Kidney tubule cell (primary cell): ENCODE data around the gene PRKN.

ENCODE experiments used
- DNase-seq: peaks from one replicate; pipeline ENCODE4 v3.0.0-alpha.2; 2018; ENCODE audit warnings: low spot score

Gene PRKN

DNA sequence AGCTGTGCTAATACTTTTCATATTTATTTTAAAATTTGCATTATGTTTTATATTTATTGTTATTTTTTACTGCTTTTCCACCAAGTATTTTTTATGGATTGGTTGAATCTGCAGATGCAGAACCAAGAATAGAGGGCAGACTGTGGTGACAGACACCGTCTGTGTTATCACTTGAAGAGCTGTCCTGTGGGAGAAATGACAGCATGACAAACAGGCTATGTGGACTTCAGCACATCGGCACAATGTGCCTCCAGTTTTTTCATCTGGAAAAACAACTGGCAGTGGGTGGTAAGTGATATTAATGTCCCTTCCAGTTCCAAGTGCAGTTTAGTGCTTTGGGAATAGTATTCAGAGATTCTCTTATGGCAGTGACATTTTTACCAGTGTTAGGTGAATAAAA lies 492.9 kb downstream of the PRKN start:
- no peak for DNase-seq

DNA sequence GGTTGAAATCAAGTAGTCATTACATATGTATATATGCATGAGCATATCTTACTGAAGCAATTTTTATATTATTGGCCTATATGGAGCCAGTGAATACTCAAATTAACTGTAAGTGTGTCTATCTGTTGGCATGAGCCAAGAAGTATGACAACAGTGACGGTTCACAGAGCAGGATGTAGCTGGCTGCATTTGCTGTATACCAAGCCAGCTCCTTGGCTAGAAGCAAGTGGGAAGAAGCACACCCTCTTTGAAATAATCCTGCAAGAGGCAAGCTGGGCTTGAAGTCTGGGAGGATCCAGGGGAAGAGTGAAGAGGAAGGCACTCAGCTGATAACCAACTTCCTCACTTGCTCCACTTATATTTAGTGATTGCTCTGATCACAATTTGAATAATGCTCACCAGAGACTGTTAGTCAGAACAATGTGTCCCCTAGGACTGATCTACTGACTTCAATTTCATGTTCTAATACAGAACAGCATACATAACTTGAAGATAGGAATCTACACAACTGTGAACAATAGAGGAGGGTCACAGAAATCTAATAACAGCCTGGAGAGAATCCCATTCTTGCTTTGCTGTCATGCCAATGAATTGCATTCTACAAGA lies 497.3 kb downstream of the PRKN start:
- no peak for DNase-seq

DNA sequence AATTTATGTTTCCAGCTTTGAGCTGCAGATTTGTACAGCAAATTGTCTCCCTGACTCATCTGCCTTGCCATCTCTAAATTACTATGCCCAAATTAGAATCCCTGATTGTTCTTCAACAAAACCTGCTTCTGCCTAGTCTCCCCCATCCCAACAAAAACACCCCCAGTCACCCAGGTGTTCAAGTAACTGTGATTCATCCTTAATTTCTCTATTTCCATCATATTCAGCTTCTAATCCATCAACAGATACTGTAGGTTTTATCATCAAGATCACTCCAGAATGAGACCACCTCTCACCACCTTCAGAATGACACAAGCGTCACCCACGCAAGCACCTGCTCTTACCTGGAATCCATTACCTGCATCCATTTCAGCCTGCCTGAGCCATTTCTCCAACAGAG lies 498.5 kb downstream of the PRKN start:
- DNase-seq, result no peak

GRCh38 chr6:162226803-162227202 lies 500.8 kb downstream of the PRKN start:
- DNase-seq, result no peak

DNA sequence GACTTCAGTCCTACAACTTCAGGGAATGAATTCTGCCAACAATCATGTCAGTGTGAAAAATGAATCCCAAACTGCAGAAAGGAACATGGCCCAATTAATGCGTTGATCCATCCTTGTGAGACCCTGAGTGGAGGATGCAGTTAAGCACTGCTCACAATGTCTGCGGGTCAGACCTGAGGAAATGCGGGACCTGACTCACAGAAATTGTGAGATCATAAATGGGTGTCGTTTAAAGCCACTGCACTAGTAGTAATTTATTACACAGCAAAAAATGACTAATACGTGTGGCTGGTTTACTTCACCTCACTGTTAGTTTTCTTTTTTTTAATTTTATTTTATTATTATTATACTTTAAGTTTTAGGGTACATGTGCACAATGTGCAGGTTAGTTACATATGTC lies 505.0 kb downstream of the PRKN start:
- peak; percentile 52 for DNase-seq

- DNase-seq, result no peak
Measured at GRCh38 chr6:162220876-162221275, 506.7 kb downstream of the PRKN start.

- DNase-seq, result no peak
Measured at GRCh38 chr6:162219266-162219665, 508.3 kb downstream of the PRKN start.

DNA sequence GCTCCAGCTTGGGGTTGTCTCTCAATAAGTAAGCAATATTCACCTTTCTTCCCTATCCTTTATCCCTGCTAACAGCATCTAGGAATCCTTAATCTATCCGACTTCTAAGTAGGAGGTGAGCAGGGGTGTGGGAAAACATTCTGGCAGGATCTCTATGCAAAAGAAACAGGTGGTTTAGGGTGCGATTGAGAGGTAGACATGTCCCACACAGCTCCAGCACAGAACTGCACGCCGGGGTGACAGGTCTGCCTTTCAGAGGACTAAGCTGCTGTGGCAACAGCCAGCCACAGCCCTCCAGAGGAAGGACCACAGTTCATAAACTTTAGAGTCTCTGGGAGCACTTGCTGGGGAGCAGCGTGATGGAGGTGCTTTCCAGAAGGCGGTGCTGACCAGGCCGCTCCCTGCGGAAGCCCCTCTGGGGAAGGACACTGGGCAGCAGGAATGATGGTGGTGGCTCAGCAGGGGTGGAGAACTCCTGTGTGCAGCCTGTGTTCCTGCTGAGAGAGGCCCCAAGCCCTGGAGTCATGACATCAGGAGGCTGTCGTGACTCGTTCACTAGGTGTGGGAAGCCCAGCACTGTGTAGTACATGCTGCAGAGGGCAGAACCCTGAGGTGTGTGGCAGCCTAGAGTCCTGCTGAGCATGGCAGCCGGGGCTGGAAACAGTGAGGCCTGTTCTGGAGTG lies 509.6 kb downstream of the PRKN start:
- peak; percentile 30 for DNase-seq

GRCh38 chr6:162217058-162217457 lies 510.5 kb downstream of the PRKN start:
- DNase-seq, result no peak

GRCh38 chr6:162211777-162212176 lies 515.8 kb downstream of the PRKN start:
- DNase-seq, result no peak

GRCh38 chr6:162211022-162211421 lies 516.5 kb downstream of the PRKN start:
- DNase-seq, result peak; percentile 13

DNA sequence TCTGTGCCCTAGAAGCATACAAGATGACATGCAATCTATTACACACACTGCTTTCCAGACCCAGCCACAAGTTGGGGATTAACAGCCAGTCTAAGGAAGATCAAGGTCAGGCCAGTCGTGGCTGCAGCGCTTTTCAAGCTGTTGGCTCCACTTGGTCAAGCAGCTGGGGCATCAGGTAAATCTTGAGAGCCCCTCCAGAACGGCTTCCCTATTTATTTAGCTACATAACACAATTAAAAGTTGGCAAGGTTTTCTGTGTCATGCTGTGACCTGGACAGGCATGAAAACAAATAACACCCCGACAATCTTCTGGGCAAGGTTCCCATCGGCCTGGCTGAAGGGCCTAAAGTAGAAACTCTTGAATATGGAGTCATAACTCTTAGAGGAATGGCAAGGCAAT lies 524.3 kb downstream of the PRKN start:
- no peak for DNase-seq

- DNase-seq, result peak; percentile 3
Measured at GRCh38 chr6:162200945-162201690, 526.4 kb downstream of the PRKN start.

GRCh38 chr6:162200041-162200440 lies 527.5 kb downstream of the PRKN start:
- DNase-seq, result peak; percentile 84

DNA sequence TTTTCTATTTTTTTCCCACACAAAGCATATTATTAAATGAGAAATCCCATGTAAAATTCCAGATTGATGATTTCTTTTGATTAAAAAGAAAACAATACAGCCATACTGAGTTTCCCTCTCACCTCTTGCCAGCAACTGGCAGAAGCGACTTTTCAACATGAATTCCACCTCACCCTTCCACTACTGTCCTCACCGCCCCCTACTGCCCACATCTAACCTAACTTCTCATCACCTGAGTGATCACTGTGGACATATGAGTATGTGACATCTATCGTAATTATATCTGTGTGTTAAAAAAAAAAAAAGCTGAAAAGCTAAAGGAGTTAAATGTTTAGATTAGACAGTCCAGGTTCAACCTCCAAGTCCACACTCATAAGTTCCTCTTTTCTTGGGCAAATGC lies 528.6 kb downstream of the PRKN start:
- DNase-seq, result no peak

DNA sequence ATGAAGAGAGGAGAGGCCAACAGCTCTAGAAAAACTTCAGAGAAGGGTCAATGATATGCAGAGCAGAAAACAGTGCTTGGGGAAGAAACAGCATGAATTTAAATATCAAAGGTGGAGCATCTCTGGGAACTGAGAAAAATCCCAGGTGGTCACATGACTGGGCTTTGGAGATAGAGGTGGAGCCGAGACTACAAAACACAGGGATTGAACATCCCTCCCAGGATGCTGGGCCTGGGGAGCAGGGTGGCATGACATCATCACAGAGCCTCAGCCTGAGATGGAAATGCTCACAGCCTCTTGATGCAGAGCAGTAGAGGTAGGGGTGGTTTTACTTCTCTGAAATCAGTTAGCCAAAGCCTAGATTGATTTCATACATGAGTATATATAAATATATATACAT lies 529.5 kb downstream of the PRKN start:
- DNase-seq, result no peak

DNA sequence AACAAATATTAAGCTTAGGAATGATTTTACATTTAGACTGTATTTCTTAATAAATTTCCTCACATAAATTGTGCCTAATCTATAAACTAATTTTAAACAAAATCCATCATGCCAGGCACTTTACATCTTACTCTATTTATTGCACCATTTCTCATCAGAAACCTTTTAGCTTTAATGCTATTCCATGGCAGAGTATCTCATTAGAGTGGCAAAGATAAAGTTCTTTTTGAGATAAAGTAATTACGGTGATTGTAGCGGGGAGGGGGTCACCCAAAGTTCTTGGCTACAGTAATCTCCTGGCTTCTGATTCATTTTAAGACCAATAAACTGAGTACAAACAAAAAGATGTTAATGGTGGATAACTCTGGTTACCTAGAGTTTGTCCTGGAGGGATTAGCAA lies 532.1 kb downstream of the PRKN start:
- DNase-seq, result no peak

DNA sequence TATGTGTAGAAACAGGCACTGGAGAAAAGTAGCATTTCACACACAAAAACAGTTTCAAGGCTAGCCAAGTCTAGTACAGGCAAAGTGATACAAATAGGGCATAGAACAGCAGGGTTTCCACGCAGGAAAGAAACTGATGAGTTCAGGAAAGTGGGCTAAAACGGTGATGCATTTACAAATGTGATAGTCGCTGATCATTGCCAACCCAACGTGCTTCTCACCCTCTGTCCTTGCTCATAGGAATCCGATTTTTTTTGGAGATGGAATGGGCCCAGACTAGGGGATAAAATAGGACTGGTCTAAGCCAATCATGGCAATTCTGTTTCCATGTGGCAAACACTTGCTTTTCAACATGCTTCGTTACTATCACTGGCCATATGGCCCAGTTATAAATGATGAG lies 536.6 kb downstream of the PRKN start:
- DNase-seq, result no peak

DNA sequence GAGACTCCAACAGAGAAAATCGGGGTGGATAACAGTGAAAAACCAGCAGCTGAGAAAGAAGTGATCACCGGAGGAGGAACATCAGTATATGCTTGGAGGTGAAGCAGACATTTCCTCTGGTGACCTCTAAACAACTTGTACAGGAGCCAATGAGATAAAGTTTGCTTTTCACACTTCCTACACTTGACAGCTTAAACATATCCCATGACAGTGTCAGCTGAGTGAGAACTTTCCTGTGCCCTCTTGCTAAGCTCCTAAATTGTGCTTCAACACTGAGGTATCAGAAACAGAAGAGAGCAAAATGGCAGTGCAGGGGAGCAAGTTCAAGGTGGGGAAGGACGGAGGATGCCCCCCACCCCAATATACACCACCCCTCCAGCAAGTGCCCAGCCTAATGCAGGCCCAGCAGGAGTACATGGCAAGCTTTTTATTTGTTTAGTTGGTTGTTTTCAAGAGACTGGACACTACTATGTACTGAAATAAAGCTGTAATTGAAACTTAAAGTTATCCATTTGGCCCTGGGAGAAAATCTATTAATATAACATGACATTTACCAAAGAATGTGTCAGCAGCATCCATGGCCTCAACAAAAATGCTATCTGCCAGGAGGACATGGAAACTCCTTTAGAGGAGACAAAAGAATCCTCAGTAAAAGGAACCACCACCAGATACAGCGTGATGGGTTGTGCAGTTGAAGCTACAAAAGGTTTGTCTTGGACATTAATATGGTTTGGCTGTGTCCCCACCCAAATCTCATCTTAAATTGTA lies 540.2 kb downstream of the PRKN start:
- no peak for DNase-seq

DNA sequence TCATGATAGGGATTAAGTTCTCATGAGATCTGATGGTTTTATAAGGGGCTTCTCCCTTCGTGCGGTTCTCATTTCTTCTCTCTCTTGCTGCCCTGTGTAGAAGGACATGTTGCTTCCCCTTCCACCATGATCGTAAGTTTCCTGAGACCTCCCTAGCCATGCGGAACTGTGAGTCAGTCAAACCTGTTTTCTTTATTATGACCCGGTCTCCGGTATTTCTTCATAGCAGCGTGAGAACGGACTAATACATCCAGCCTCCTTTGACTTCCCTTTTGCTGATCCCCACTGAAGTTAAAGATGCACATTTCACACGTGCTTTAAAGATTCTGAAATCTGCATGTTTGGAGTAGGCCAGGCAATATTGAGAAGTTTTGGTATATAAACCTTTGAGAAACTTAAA lies 543.1 kb downstream of the PRKN start:
- peak; percentile 64 for DNase-seq

DNA sequence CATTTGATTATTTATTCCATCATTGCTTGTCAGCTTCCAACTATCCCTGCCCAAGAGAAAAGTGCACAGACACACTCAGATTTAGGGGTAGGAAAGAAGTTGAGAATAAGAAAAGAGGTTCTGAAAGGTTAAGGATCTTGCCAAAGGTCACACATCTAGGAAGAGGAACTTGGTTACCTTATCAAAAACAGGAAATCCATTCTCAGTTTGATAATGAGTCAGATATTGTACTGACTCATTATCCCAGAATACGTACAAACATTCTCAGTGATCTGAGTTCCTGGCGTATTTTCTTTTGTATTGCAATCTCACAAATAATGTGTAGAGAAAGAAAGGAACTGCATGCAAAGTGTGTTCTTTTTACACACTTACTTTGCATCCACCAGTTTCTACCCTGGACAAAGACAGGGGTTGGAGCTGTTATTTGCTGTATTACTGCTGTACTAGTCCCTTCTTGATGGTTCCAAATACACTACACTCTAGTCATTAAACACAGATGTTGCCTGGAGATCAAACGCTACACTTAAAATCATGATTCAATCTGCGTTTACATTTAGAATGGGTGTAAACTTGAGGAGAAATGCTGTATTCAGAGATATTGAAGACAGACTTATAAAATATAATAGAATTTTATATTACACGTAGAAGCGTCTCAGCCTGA lies 545.7 kb downstream of the PRKN start:
- peak; percentile 31 for DNase-seq

DNA sequence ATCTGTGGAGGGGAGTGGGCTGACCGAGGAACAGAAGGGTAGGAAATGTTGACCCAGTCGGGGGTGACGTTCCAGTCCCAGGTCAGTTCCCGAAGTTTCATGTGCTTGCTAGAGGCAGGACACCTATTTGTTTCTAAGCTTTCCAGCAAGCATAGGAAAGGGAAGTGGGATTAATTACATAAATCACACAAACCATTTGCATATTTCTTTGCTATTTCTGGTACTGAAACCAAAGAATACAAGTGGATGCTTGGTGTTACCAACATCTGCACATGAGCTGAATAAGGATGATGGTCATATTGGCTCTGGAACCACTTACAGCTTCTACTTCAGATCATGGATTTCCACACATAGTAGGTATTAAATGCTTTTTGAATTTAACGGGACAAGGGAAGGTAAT lies 546.5 kb downstream of the PRKN start:
- DNase-seq, result no peak
